Measurements from ENCODE around the gene ELAVL1.

ELAVL1 gene

GRCh38 chr19:7953060-7953459 is 52.4 kb downstream of the ELAVL1 start:
- no peak overlapping the region for H3K4me3 ChIP-seq (ENCODE audit: low read depth, low read length)
- H3K27me3 ChIP-seq (ENCODE audit: control insufficient read depth, insufficient read depth, low read length), result no peaks in the 10 kb centered on the region
- no peak overlapping the region for H3K9ac ChIP-seq
- no peak overlapping the region for H3K4me2 ChIP-seq (ENCODE audit: low read length)
- H3K36me3 ChIP-seq (ENCODE audit: control insufficient read depth, insufficient read depth, low read length), result no peaks in the 10 kb centered on the region
- no peaks in the 10 kb centered on the region for H3K9me3 ChIP-seq (ENCODE audit: control insufficient read depth, low read length)
- H3K79me2 ChIP-seq, result no peaks in the 10 kb centered on the region
- no peak for TF ChIP-seq CTCF (IDR thresholded peaks at IDR 0.05)
- H2AFZ ChIP-seq, result no peak overlapping the region
- no peaks in the 10 kb centered on the region for H3K4me1 ChIP-seq
- H3K27ac ChIP-seq, result no peak overlapping the region

- Histone ChIP-seq H3K4me1 (no peaks in the 10 kb centered on the region), H3K36me3 (ENCODE audit: control insufficient read depth, insufficient read depth, low read length) (no peaks in the 10 kb centered on the region), H3K27me3 (ENCODE audit: control insufficient read depth, insufficient read depth, low read length) (no peaks in the 10 kb centered on the region), H2AFZ (no peak overlapping the region), H3K27ac (no peak overlapping the region), H3K9me3 (ENCODE audit: control insufficient read depth, low read length) (no peaks in the 10 kb centered on the region), H3K4me2 (ENCODE audit: low read length) (no peak overlapping the region), H3K79me2 (peaks cover 4% of the 10 kb centered on the region), H3K4me3 (ENCODE audit: low read depth, low read length) (no peak overlapping the region), H3K9ac (no peak overlapping the region)
- no peak for TF ChIP-seq CTCF (IDR thresholded peaks at IDR 0.05)
Measured at GRCh38 chr19:7947939-7948338, 57.5 kb downstream of the ELAVL1 start.

- Histone ChIP-seq H3K27ac (peak overlapping the region; percentile 68), H3K79me2 (peaks cover 23% of the 10 kb centered on the region), H3K36me3 (ENCODE audit: control insufficient read depth, insufficient read depth, low read length) (no peaks in the 10 kb centered on the region), H3K4me1 (no peaks in the 10 kb centered on the region), H3K27me3 (ENCODE audit: control insufficient read depth, insufficient read depth, low read length) (no peaks in the 10 kb centered on the region), H2AFZ (peak overlapping the region; percentile 89), H3K9me3 (ENCODE audit: control insufficient read depth, low read length) (no peaks in the 10 kb centered on the region), H3K4me3 (ENCODE audit: low read depth, low read length) (peak overlapping the region; percentile 99), H3K9ac (no peak overlapping the region), H3K4me2 (ENCODE audit: low read length) (peak overlapping the region; percentile 100)
- TF ChIP-seq CTCF (IDR thresholded peaks at IDR 0.05), result peak; percentile 90
Measured at GRCh38 chr19:7944177-7944761, 61.2 kb downstream of the ELAVL1 start.

- Histone ChIP-seq H2AFZ (peak within 1 kb of the TSS; percentile 99), H3K9me3 (ENCODE audit: control insufficient read depth, low read length) (no peaks in the 10 kb centered on the region), H3K36me3 (ENCODE audit: control insufficient read depth, insufficient read depth, low read length) (no peaks in the 10 kb centered on the region), H3K4me1 (no peaks in the 10 kb centered on the region), H3K27me3 (ENCODE audit: control insufficient read depth, insufficient read depth, low read length) (no peaks in the 10 kb centered on the region), H3K27ac (peak within 1 kb of the TSS; percentile 90), H3K4me3 (ENCODE audit: low read depth, low read length) (peak within 1 kb of the TSS; percentile 99), H3K4me2 (ENCODE audit: low read length) (peak within 1 kb of the TSS; percentile 100), H3K79me2 (peaks cover 23% of the 10 kb centered on the region), H3K9ac (peak within 1 kb of the TSS; percentile 96)
- no peak for TF ChIP-seq CTCF (IDR thresholded peaks at IDR 0.05)
Measured at GRCh38 chr19:7943444-7944176, 61.8 kb downstream of the ELAVL1 start, which contains the start of gene TIMM44. Gene TIMM44, minus strand, starts transcription at chr19:7943666. Its CDS starts 15 bp downstream, at chr19:7943651.

Measured in parathyroid adenoma (tissue), 2 donors.